NCI-H2196 (cell line): Measurements from ENCODE around the gene NEUROD2.

ENCODE experiments used
- DNase-seq: peaks from one replicate; lab custom pipeline; 2025; ENCODE audit not compliant: unreplicated experiment; lab: John Stamatoyannopoulos, UW

The NEUROD2 gene

GRCh38 chr17:39607851-39608130 lies at the start of gene NEUROD2:
TSS of gene NEUROD2 (minus strand) at chr17:39607920. CDS start at chr17:39606599, 1,321 bp downstream.
- DNase-seq: no peak

- DNase-seq: no peak
Measured at GRCh38 chr17:39655105-39655504, 47.4 kb upstream of the NEUROD2 start.

GRCh38 chr17:39653662-39654331 lies 46.1 kb upstream of the NEUROD2 start:
- peak; percentile 50 for DNase-seq

GRCh38 chr17:39653316-39653661 lies 45.6 kb upstream of the NEUROD2 start:
- no peak for DNase-seq

GRCh38 chr17:39652587-39653315 lies 45.0 kb upstream of the NEUROD2 start:
- no peak for DNase-seq

- no peak for DNase-seq
Measured at GRCh38 chr17:39651923-39652586, 44.3 kb upstream of the NEUROD2 start.

- no peak for DNase-seq
Measured at GRCh38 chr17:39650121-39650579, 42.4 kb upstream of the NEUROD2 start.

- no peak for DNase-seq
Measured at GRCh38 chr17:39648616-39649366, 41.1 kb upstream of the NEUROD2 start.

- DNase-seq: no peak
Measured at GRCh38 chr17:39647256-39647655, 39.5 kb upstream of the NEUROD2 start.

- DNase-seq: no peak
Measured at GRCh38 chr17:39643271-39643670, 35.6 kb upstream of the NEUROD2 start.

GRCh38 chr17:39642291-39643074 lies 34.8 kb upstream of the NEUROD2 start:
- no peak for DNase-seq

- DNase-seq: no peak
Measured at GRCh38 chr17:39641883-39642282, 34.2 kb upstream of the NEUROD2 start.

GRCh38 chr17:39641097-39641496 lies 33.4 kb upstream of the NEUROD2 start:
- DNase-seq: no peak

GRCh38 chr17:39640591-39641031 lies 32.9 kb upstream of the NEUROD2 start:
- no peak for DNase-seq

GRCh38 chr17:39639566-39640458 lies 32.1 kb upstream of the NEUROD2 start:
- no peak for DNase-seq

GRCh38 chr17:39639043-39639442 lies 31.3 kb upstream of the NEUROD2 start:
- DNase-seq: no peak

GRCh38 chr17:39638317-39638716 lies 30.6 kb upstream of the NEUROD2 start:
- no peak for DNase-seq

GRCh38 chr17:39636927-39637736 lies 29.4 kb upstream of the NEUROD2 start, which contains the start of gene STARD3:
TSS of gene STARD3 (plus strand) at chr17:39637144. CDS start at chr17:39653532, 16,388 bp downstream.
- peak; percentile 64 for DNase-seq

GRCh38 chr17:39636587-39636926 lies 28.8 kb upstream of the NEUROD2 start:
- DNase-seq: no peak
